Ishikawa (cell line): ENCODE results near the gene IL1RL1.

ENCODE experiments used
- CEBPB ChIP-seq: IDR thresholded peaks from 2 replicates; pipeline ENCODE4 v1.6.1; 2012
- CREB1 ChIP-seq: IDR thresholded peaks from 2 replicates; pipeline ENCODE4 v1.6.1; 2012; ENCODE audit warnings: low read depth
- EGR1 ChIP-seq: IDR thresholded peaks from 2 replicates; pipeline ENCODE4 v1.6.1; 2012
- EP300 ChIP-seq: IDR thresholded peaks from 2 replicates; pipeline ENCODE4 v1.6.1; 2012; ENCODE audit warnings: borderline replicate concordance
- FOXM1 ChIP-seq: IDR thresholded peaks from 2 replicates; pipeline ENCODE4 v1.6.1; 2012; ENCODE audit warnings: low read depth, borderline replicate concordance
- NFIC ChIP-seq: IDR thresholded peaks from 2 replicates; pipeline ENCODE4 v1.6.1; 2012
- RAD21 ChIP-seq: IDR thresholded peaks from 2 replicates; pipeline ENCODE4 v1.6.1; 2012; ENCODE audit warnings: low read depth
- REST ChIP-seq: IDR thresholded peaks from 2 replicates; pipeline ENCODE4 v1.6.1; 2012; ENCODE audit warnings: low read depth, mild to moderate bottlenecking
- TAF1 ChIP-seq: IDR thresholded peaks from 2 replicates; pipeline ENCODE4 v1.6.1; 2012; ENCODE audit warnings: low read depth, mild to moderate bottlenecking
- TCF12 ChIP-seq: IDR thresholded peaks from 2 replicates; pipeline ENCODE4 v1.6.1; 2012; ENCODE audit warnings: low read depth
- TEAD4 ChIP-seq: IDR thresholded peaks from 2 replicates; pipeline ENCODE4 v1.6.1; 2012
- YY1 ChIP-seq: IDR thresholded peaks from 2 replicates; pipeline ENCODE4 v1.6.1; 2012; ENCODE audit warnings: low read depth
- ZBTB7A ChIP-seq: IDR thresholded peaks from 2 replicates; pipeline ENCODE4 v1.6.1; 2012; ENCODE audit warnings: low read depth
- TF ChIP-seq, protein P1 (sequence below): IDR thresholded peaks from 2 replicates; pipeline ENCODE4 v1.6.1; 2012
- TF ChIP-seq, protein P2 (sequence below): IDR thresholded peaks from 2 replicates; pipeline ENCODE4 v1.6.1; 2012

IL1RL1 gene

DNA sequence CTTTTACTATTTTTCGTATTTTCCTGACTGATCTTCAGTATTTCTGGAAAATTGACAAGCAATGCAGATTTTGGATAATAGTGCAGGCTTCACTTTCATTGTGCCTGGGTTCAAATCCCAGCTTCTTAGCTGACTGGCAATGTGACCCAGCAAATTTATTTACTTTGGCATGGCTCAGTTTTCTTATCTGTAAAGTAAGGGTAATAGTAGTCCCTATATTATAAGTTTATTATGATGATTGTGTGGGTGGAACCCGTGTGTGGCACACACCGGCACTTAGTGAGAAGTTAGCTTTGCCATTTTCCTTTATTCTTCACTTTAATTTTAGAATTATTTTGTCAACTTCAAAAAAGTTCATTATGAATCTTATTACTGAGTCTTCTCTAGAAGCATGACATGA, 7.8 kb upstream of the IL1RL1 start:
- TF ChIP-seq, protein P1, sequence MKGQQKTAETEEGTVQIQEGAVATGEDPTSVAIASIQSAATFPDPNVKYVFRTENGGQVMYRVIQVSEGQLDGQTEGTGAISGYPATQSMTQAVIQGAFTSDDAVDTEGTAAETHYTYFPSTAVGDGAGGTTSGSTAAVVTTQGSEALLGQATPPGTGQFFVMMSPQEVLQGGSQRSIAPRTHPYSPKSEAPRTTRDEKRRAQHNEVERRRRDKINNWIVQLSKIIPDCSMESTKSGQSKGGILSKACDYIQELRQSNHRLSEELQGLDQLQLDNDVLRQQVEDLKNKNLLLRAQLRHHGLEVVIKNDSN: no peak
- TF ChIP-seq CEBPB: no peak
- no peak for TF ChIP-seq ZBTB7A
- no peak for TF ChIP-seq REST
- no peak for TF ChIP-seq TEAD4
- no peak for TF ChIP-seq EP300
- TF ChIP-seq FOXM1: no peak
- TF ChIP-seq, protein P2, sequence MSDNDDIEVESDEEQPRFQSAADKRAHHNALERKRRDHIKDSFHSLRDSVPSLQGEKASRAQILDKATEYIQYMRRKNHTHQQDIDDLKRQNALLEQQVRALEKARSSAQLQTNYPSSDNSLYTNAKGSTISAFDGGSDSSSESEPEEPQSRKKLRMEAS: no peak
- TF ChIP-seq NFIC: no peak
- TF ChIP-seq TAF1: no peak
- no peak for TF ChIP-seq EGR1
- no peak for TF ChIP-seq YY1
- TF ChIP-seq RAD21: no peak

- no peak for TF ChIP-seq TAF1
- TF ChIP-seq YY1: no peak
- TF ChIP-seq, protein P2: no peak
- TF ChIP-seq RAD21: no peak
- TF ChIP-seq, protein P1: no peak
- no peak for TF ChIP-seq REST
- TF ChIP-seq ZBTB7A: no peak
- no peak for TF ChIP-seq CREB1
- TF ChIP-seq EGR1: no peak
- TF ChIP-seq TCF12: no peak
- no peak for TF ChIP-seq NFIC
- no peak for TF ChIP-seq FOXM1
- no peak for TF ChIP-seq TEAD4
- TF ChIP-seq CEBPB: no peak
- TF ChIP-seq EP300: no peak
Measured at GRCh38 chr2:102304268-102304667, 7.1 kb upstream of the IL1RL1 start.

GRCh38 chr2:102304711-102305611, 6.4 kb upstream of the IL1RL1 start:
- TF ChIP-seq, protein P1: no peak
- TF ChIP-seq TEAD4 (no peak), YY1 (no peak), TAF1 (no peak), NFIC (no peak), FOXM1 (no peak), EP300 (no peak), REST (no peak), ZBTB7A (no peak), TCF12 (no peak), RAD21 (no peak), EGR1 (no peak), CREB1 (no peak), CEBPB (no peak)
- TF ChIP-seq, protein P2: no peak
